Neuron (in vitro differentiated cells): Measurements from ENCODE around the gene ANKRD27.
"Not testable (repeated sequence)": the region's sequence is repeated elsewhere in the genome, so short reads cannot be mapped to it uniquely, and the experiment has no call there.

Experiments
- H2AFZ ChIP-seq: one replicate; pipeline ENCODE4 v1.6.1; 2013; ENCODE audit warnings: low read depth, mild to moderate bottlenecking, inconsistent platforms, low read length, moderate library complexity
- H3K27me3 ChIP-seq: one replicate; pipeline ENCODE4 v1.6.1; 2013; ENCODE audit warnings: low read length; ENCODE audit not compliant: insufficient read depth
- H3K36me3 ChIP-seq: one replicate; pipeline ENCODE4 v1.6.1; 2013; ENCODE audit warnings: low read length; ENCODE audit not compliant: insufficient read depth
- H3K4me1 ChIP-seq: one replicate; pipeline ENCODE4 v1.6.1; 2013; ENCODE audit warnings: low read length; ENCODE audit not compliant: insufficient read depth
- H3K4me3 ChIP-seq: 2 replicates; pipeline ENCODE4 v1.5.1; 2013; ENCODE audit warnings: mild to moderate bottlenecking, low read length, moderate library complexity
- H3K9me3 ChIP-seq: one replicate; pipeline ENCODE4 v1.6.1; 2013; ENCODE audit warnings: low read length

ANKRD27 gene

GRCh38 chr19:32696771-32697170 is 21.8 kb upstream of the ANKRD27 start:
- H3K27me3 ChIP-seq, H3K36me3 ChIP-seq, H3K4me3 ChIP-seq, H3K9me3 ChIP-seq, H3K4me1 ChIP-seq, H2AFZ ChIP-seq: not testable (repeated sequence)

GRCh38 chr19:32695506-32695905 is 20.5 kb upstream of the ANKRD27 start:
- H3K9me3 ChIP-seq, H3K4me1 ChIP-seq, H2AFZ ChIP-seq, H3K4me3 ChIP-seq, H3K27me3 ChIP-seq, H3K36me3 ChIP-seq: not testable (repeated sequence)

GRCh38 chr19:32694851-32695250 is 19.9 kb upstream of the ANKRD27 start:
- not testable (repeated sequence) for H3K4me3 ChIP-seq, H3K27me3 ChIP-seq, H3K9me3 ChIP-seq, H3K36me3 ChIP-seq, H3K4me1 ChIP-seq, H2AFZ ChIP-seq

- H3K36me3 ChIP-seq, H3K27me3 ChIP-seq, H3K4me3 ChIP-seq, H3K9me3 ChIP-seq, H3K4me1 ChIP-seq, H2AFZ ChIP-seq: not testable (repeated sequence)
These were observed 19.3 kb upstream of the ANKRD27 start for GRCh38 chr19:32694316-32694715.

GRCh38 chr19:32693151-32694108 is 18.4 kb upstream of the ANKRD27 start:
- H3K9me3 ChIP-seq, H3K27me3 ChIP-seq, H2AFZ ChIP-seq, H3K4me1 ChIP-seq, H3K4me3 ChIP-seq, H3K36me3 ChIP-seq: not testable (repeated sequence)

GRCh38 chr19:32692727-32693061 is 17.7 kb upstream of the ANKRD27 start:
- Histone ChIP-seq H2AFZ (no peak overlapping the region), H3K36me3 (no peaks in the 10 kb centered on the region), H3K4me1 (no peaks in the 10 kb centered on the region), H3K4me3 (peak overlapping the region; percentile 42), H3K9me3 (no peaks in the 10 kb centered on the region), H3K27me3 (no peaks in the 10 kb centered on the region)

GRCh38 chr19:32691952-32692726 is 17.2 kb upstream of the ANKRD27 start:
- Histone ChIP-seq H3K4me3 (peak overlapping the region; percentile 42), H3K36me3 (no peaks in the 10 kb centered on the region), H3K27me3 (no peaks in the 10 kb centered on the region), H3K4me1 (no peaks in the 10 kb centered on the region), H2AFZ (no peak overlapping the region), H3K9me3 (no peaks in the 10 kb centered on the region)

GRCh38 chr19:32691291-32691951 is 16.4 kb upstream of the ANKRD27 start, which contains the start of gene NUDT19:
NUDT19 (plus strand) TSS chr19:32691821; CDS start chr19:32691961, 140 bp downstream.
- Histone ChIP-seq H2AFZ (no peak within 1 kb of the TSS), H3K4me3 (peak within 1 kb of the TSS; percentile 42), H3K36me3 (no peaks in the 10 kb centered on the region), H3K27me3 (no peaks in the 10 kb centered on the region), H3K9me3 (no peaks in the 10 kb centered on the region), H3K4me1 (no peaks in the 10 kb centered on the region)

GRCh38 chr19:32688311-32688710 is 13.3 kb upstream of the ANKRD27 start:
- Histone ChIP-seq H3K36me3 (no peaks in the 10 kb centered on the region), H2AFZ (no peak overlapping the region), H3K4me3 (no peak overlapping the region), H3K9me3 (no peaks in the 10 kb centered on the region), H3K4me1 (no peaks in the 10 kb centered on the region), H3K27me3 (no peaks in the 10 kb centered on the region)

- Histone ChIP-seq H3K9me3 (no peaks in the 10 kb centered on the region), H3K36me3 (no peaks in the 10 kb centered on the region)
These were observed 12.7 kb upstream of the ANKRD27 start for GRCh38 chr19:32687681-32688080.

GRCh38 chr19:32686847-32687475 is 12.0 kb upstream of the ANKRD27 start:
- no peaks in the 10 kb centered on the region for H3K9me3 ChIP-seq
- H3K27me3 ChIP-seq: no peaks in the 10 kb centered on the region
- no peaks in the 10 kb centered on the region for H3K4me1 ChIP-seq
- no peak overlapping the region for H3K4me3 ChIP-seq
- H2AFZ ChIP-seq: no peak overlapping the region
- H3K36me3 ChIP-seq: no peaks in the 10 kb centered on the region

More at GRCh38 chr19:32687681-32688080, 12.7 kb upstream of the ANKRD27 start:
- Histone ChIP-seq H3K4me1 (no peaks in the 10 kb centered on the region), H3K27me3 (no peaks in the 10 kb centered on the region), H3K4me3 (no peak overlapping the region), H2AFZ (no peak overlapping the region)

GRCh38 chr19:32682317-32682716 is 7.3 kb upstream of the ANKRD27 start:
- H3K9me3 ChIP-seq: no peaks in the 10 kb centered on the region
- peaks cover 6% of the 10 kb centered on the region for H3K4me1 ChIP-seq
- no peaks in the 10 kb centered on the region for H3K36me3 ChIP-seq
- peaks cover 20% of the 10 kb centered on the region for H3K27me3 ChIP-seq
- H2AFZ ChIP-seq: no peak overlapping the region
- H3K4me3 ChIP-seq: no peak overlapping the region

GRCh38 chr19:32680986-32681385 is 6.0 kb upstream of the ANKRD27 start:
- H3K27me3 ChIP-seq: peaks cover 33% of the 10 kb centered on the region
- H3K9me3 ChIP-seq: no peaks in the 10 kb centered on the region
- peaks cover 6% of the 10 kb centered on the region for H3K4me1 ChIP-seq
- H3K36me3 ChIP-seq: no peaks in the 10 kb centered on the region
- no peak overlapping the region for H2AFZ ChIP-seq
- no peak overlapping the region for H3K4me3 ChIP-seq
